HepG2 (cell line): ENCODE results near the gene DNAJC18. TPM values are rescaled to one million over a fixed set of nuclear protein-coding genes. Genes with fewer than 3 reads are reported as not detected.

ENCODE experiments used
- ADNP ChIP-seq: sonication (generic); formaldehyde crosslinking; IDR thresholded peaks from 2 replicates; pipeline ENCODE4 v1.4.0; 2020; ENCODE audit warnings: missing genetic modification reagents
- MEF2D ChIP-seq: sonication (generic); formaldehyde crosslinking; IDR thresholded peaks from 2 replicates; pipeline ENCODE4 v1.5.1; 2020; ENCODE audit warnings: mild to moderate bottlenecking, missing genetic modification reagents
- NFKB2 ChIP-seq: sonication (generic); formaldehyde crosslinking; IDR thresholded peaks from 2 replicates; pipeline ENCODE4 v1.4.0; 2020; ENCODE audit warnings: missing genetic modification reagents, borderline replicate concordance
- PRMT3 ChIP-seq: sonication (generic); formaldehyde crosslinking; IDR thresholded peaks from 2 replicates; pipeline ENCODE4 v1.8.1; 2022; ENCODE audit warnings: low read depth, mild to moderate bottlenecking, moderate library complexity, missing genetic modification reagents, borderline replicate concordance
- RAD51 ChIP-seq: fragments of 450-650 bp; IDR thresholded peaks from 2 replicates; pipeline ENCODE4 v1.6.1; 2016; ENCODE audit warnings: borderline replicate concordance
- RARA ChIP-seq: IDR thresholded peaks from 2 replicates; pipeline ENCODE4 v1.6.1; 2016; ENCODE audit warnings: missing genetic modification reagents, missing compliant biosample characterization
- SP5 ChIP-seq: IDR thresholded peaks from 2 replicates; pipeline ENCODE4 v1.6.1; 2016; ENCODE audit warnings: low read depth, borderline replicate concordance
- TBX3 ChIP-seq: fragments of 450-650 bp; IDR thresholded peaks from 2 replicates; pipeline ENCODE4 v1.6.1; 2017; ENCODE audit warnings: antibody characterized with exemption, mild to moderate bottlenecking, inconsistent platforms, borderline replicate concordance
- TP53 ChIP-seq: sonication (generic); formaldehyde crosslinking; conservative IDR thresholded peaks from 2 replicates; pipeline ENCODE4 v1.4.0; 2020; ENCODE audit warnings: missing genetic modification reagents
- ZNF468 ChIP-seq: sonication (generic); formaldehyde crosslinking; IDR thresholded peaks from 2 replicates; pipeline ENCODE4 v1.8.0; 2022; ENCODE audit warnings: mild to moderate bottlenecking, moderate library complexity, missing genetic modification reagents
- ZNF766 ChIP-seq: sonication (generic); formaldehyde crosslinking; IDR thresholded peaks from 2 replicates; pipeline ENCODE4 v1.5.0; 2020; ENCODE audit warnings: missing genetic modification reagents, borderline replicate concordance
- polyA plus RNA-seq, 8 experiments: library from polyadenylated mRNA; depleted of rRNA in 3 of 8; stranded (reverse) in 7 of 8; unstranded in 1 of 8; fragments of >200 nt; fragmentation: Illumina TruSeq in 4 of 8; extraction: Trizol in 4 of 8; gene quantifications; 2 replicates each; pipeline versions ENCODE4 v1.2.1 to v1.2.3, GENCODE V29; 2011 to 2016; ENCODE audit warnings: low read depth in 4 of 8, missing spikeins in 1 of 8, mixed read lengths in 1 of 8; ENCODE audit not compliant: insufficient read depth in 1 of 8
- total RNA-seq, 5 experiments: library from RNA; depleted of rRNA; stranded (reverse); fragments of >200 nt; fragmentation: Illumina TruSeq; extraction: Trizol; gene quantifications; 2 replicates each; pipeline ENCODE4 v1.2.3, GENCODE V29; 2016; ENCODE audit warnings: low read depth in 1 of 5
- TF ChIP-seq, protein P1 (sequence below): sonication (generic); formaldehyde crosslinking; IDR thresholded peaks from 2 replicates; pipeline ENCODE4 v1.4.0; 2020; ENCODE audit warnings: missing genetic modification reagents, mild to moderate bottlenecking, borderline replicate concordance
- TF ChIP-seq, protein P2 (sequence below): sonication (generic); formaldehyde crosslinking; IDR thresholded peaks from 2 replicates; pipeline ENCODE4 v1.4.0; 2020; ENCODE audit warnings: missing genetic modification reagents
- TF ChIP-seq, protein P3 (sequence below): sonication (generic); formaldehyde crosslinking; IDR thresholded peaks from 2 replicates; pipeline ENCODE4 v1.8.0; 2022; ENCODE audit warnings: low read depth, missing genetic modification reagents
- TF ChIP-seq, protein P4 (sequence below): sonication (generic); formaldehyde crosslinking; IDR thresholded peaks from 2 replicates; pipeline ENCODE4 v1.4.0; 2020; ENCODE audit warnings: mild to moderate bottlenecking, missing genetic modification reagents
- TF ChIP-seq, protein P5 (sequence below): sonication (generic); formaldehyde crosslinking; IDR thresholded peaks from 2 replicates; pipeline ENCODE4 v1.9.0; 2021; ENCODE audit warnings: missing genetic modification reagents, borderline replicate concordance
- TF ChIP-seq, protein P6 (sequence below): sonication (generic); formaldehyde crosslinking; IDR thresholded peaks from 2 replicates; pipeline ENCODE4 v1.8.1; 2022; ENCODE audit warnings: mild to moderate bottlenecking, missing genetic modification reagents
- TF ChIP-seq, protein P7 (sequence below): sonication (generic); formaldehyde crosslinking; IDR thresholded peaks from 2 replicates; pipeline ENCODE4 v1.8.0; 2022; ENCODE audit warnings: missing genetic modification reagents, mild to moderate bottlenecking, inconsistent platforms, borderline replicate concordance

Gene DNAJC18
- total and polyA plus RNA-seq, 2 of the 13 experiments (the other 11 are each of a cell fraction or from before 2014, with no cell fraction given), result 6.5 to 6.6 TPM

DNA sequence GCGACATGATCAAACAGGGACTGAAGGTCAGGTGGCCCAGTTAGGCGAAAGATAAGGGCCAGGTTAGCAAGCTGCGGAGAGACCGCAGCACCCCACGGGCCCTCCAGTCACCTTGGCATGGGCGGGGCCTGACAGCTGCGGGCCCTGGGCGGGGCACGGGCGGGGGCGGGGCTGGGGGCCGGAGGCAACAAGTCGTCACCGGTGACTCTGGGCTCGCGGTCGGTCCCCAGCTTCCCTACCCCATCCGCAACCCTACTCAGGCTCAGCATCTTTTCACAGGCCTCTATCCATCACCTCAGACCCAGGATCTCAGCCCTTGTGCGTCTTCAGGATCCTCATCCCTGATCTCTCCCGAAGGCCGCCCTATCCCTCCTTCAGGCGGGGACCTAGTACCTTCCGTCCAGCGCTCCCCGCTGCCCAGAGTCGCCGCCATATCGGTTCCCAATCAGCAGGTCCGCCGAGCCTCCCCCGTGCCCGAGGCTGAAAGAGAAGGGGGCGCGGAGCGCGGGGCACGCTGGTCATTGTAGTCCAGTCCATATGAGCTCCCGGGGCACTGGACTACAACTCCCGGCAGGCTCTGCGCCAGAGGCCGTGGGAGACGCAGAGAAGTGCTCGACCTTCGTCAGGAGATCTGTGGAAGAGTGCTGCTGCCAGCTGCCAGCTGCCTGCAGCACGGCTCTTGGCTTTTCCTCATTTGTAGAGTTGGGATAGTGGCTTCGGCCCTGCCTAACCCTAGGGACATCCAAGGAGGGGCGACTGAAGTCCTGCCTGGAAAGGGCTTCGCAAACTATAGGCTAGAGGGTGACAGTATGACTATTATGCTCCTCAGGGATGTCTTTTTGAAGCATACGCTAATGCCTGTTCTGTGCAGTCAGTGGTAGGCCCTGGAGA is at the start of gene DNAJC18 (continued):
- TF ChIP-seq, protein P1, sequence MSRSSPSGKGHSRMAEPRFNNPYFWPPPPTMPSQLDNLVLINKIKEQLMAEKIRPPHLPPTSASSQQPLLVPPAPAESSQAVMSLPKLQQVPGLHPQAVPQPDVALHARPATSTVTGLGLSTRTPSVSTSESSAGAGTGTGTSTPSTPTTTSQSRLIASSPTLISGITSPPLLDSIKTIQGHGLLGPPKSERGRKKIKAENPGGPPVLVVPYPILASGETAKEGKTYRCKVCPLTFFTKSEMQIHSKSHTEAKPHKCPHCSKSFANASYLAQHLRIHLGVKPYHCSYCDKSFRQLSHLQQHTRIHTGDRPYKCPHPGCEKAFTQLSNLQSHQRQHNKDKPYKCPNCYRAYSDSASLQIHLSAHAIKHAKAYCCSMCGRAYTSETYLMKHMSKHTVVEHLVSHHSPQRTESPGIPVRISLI (CRISPR knock-in tag), result no peak
- TF ChIP-seq ZNF468, result no peak
- no peak; the same call in 1 of the 2 replicates for TF ChIP-seq NFKB2
- no peak for TF ChIP-seq TBX3
- TF ChIP-seq ADNP (CRISPR knock-in tag), result no peak
- peak; percentile 6; the same call in 1 of the 2 replicates for TF ChIP-seq SP5 (CRISPR knock-in tag)
- TF ChIP-seq, protein P2, sequence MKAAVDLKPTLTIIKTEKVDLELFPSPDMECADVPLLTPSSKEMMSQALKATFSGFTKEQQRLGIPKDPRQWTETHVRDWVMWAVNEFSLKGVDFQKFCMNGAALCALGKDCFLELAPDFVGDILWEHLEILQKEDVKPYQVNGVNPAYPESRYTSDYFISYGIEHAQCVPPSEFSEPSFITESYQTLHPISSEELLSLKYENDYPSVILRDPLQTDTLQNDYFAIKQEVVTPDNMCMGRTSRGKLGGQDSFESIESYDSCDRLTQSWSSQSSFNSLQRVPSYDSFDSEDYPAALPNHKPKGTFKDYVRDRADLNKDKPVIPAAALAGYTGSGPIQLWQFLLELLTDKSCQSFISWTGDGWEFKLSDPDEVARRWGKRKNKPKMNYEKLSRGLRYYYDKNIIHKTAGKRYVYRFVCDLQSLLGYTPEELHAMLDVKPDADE (CRISPR knock-in tag), result no peak
- TF ChIP-seq, protein P3, sequence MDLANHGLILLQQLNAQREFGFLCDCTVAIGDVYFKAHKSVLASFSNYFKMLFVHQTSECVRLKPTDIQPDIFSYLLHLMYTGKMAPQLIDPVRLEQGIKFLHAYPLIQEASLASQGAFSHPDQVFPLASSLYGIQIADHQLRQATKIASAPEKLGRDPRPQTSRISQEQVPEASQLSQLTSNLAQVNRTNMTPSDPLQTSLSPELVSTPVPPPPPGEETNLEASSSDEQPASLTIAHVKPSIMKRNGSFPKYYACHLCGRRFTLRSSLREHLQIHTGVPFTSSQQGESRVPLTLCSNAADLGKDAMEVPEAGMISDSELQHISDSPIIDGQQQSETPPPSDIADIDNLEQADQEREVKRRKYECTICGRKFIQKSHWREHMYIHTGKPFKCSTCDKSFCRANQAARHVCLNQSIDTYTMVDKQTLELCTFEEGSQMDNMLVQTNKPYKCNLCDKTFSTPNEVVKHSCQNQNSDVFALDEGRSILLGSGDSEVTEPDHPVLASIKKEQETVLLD (CRISPR knock-in tag), result no peak
- TF ChIP-seq RAD51, result no peak
- TF ChIP-seq PRMT3 (CRISPR knock-in tag), result no peak
- TF ChIP-seq TP53, result no peak
- TF ChIP-seq, protein P4, sequence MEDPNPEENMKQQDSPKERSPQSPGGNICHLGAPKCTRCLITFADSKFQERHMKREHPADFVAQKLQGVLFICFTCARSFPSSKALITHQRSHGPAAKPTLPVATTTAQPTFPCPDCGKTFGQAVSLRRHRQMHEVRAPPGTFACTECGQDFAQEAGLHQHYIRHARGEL (CRISPR knock-in tag), result no peak
- TF ChIP-seq, protein P5, sequence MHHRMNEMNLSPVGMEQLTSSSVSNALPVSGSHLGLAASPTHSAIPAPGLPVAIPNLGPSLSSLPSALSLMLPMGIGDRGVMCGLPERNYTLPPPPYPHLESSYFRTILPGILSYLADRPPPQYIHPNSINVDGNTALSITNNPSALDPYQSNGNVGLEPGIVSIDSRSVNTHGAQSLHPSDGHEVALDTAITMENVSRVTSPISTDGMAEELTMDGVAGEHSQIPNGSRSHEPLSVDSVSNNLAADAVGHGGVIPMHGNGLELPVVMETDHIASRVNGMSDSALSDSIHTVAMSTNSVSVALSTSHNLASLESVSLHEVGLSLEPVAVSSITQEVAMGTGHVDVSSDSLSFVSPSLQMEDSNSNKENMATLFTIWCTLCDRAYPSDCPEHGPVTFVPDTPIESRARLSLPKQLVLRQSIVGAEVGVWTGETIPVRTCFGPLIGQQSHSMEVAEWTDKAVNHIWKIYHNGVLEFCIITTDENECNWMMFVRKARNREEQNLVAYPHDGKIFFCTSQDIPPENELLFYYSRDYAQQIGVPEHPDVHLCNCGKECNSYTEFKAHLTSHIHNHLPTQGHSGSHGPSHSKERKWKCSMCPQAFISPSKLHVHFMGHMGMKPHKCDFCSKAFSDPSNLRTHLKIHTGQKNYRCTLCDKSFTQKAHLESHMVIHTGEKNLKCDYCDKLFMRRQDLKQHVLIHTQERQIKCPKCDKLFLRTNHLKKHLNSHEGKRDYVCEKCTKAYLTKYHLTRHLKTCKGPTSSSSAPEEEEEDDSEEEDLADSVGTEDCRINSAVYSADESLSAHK (CRISPR knock-in tag), result 0 out of 2 replicates have a peak, but pooled peaks have one; percentile 33
- TF ChIP-seq, protein P6, sequence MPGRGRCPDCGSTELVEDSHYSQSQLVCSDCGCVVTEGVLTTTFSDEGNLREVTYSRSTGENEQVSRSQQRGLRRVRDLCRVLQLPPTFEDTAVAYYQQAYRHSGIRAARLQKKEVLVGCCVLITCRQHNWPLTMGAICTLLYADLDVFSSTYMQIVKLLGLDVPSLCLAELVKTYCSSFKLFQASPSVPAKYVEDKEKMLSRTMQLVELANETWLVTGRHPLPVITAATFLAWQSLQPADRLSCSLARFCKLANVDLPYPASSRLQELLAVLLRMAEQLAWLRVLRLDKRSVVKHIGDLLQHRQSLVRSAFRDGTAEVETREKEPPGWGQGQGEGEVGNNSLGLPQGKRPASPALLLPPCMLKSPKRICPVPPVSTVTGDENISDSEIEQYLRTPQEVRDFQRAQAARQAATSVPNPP (CRISPR knock-in tag), result no peak
- TF ChIP-seq, protein P7, sequence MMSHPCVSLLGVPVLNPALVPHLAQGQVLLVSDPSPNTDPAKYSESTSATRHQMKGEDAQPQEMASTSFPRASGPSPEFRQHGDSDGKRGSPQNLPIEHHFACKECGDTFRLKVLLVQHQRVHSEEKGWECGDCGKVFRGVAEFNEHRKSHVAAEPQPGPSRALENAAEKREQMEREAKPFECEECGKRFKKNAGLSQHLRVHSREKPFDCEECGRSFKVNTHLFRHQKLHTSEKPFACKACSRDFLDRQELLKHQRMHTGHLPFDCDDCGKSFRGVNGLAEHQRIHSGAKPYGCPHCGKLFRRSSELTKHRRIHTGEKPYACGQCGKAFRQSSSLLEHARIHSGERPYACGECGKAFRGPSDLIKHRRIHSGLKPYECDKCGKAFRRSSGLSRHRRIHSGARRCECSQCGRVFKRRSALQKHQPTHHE (CRISPR knock-in tag), result no peak
- 0 out of 2 replicates have a peak, but pooled peaks have one; percentile 32 for TF ChIP-seq MEF2D
- no peak for TF ChIP-seq RARA
- TF ChIP-seq ZNF766 (CRISPR knock-in tag), result no peak
